ENCODE results near the gene C6orf62.
"Not testable (repeated sequence)": the region's sequence is repeated elsewhere in the genome, so short reads cannot be mapped to it uniquely, and the experiment has no call there.

The C6orf62 gene

GRCh38 chr6:24694198-24694597 is 24.8 kb downstream of the C6orf62 start:
- Mint-ChIP-seq H3K4me3 (no peak overlapping the region), H3K4me1 (peaks cover 34% of the 10 kb centered on the region), H3K27me3 (no peaks in the 10 kb centered on the region), H3K9me3 (no peaks in the 10 kb centered on the region), H3K27ac (no peak overlapping the region)
- ATAC-seq (no peak), DNase-seq (no peak)

DNA sequence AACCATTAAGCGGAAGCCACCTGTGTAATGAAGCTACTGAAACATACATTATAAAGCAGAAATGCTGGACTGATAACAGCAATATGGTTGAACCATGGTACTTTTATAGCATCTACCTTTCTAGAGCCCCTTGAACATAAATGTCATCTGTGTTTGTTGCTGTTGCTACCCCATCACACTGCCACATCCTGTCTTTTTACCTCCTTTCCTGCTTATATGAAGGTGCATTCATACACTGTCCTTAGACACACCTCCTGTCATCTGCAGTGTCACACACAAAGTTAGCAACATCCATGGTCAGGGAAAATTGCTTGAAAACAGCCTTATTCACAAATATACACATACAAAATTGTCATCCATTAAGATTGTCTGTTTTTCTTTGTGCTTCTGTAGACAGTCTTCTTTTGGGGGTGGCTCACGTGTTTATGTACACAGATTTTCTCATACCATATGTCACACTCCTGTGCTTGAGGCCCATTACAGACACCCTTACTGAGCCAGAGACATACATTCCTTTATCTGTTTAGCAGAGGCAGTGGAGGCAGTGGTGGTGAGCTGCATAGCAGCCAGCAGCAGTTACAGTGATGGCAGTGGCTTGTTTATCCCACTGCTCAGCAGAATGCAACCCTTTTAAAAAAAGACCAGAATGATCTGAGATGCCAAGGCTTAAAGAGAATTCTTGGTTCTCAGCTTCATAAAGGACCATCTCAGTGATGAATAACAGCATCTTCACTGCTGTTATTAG is 25.9 kb downstream of the C6orf62 start:
- H3K27me3 Mint-ChIP-seq = no peaks in the 10 kb centered on the region
- ATAC-seq (peak; percentile 49), DNase-seq (no peak)
- peaks cover 34% of the 10 kb centered on the region for H3K4me1 Mint-ChIP-seq
- no peak overlapping the region for H3K27ac Mint-ChIP-seq
- no peak overlapping the region for H3K4me3 Mint-ChIP-seq
- no peaks in the 10 kb centered on the region for H3K9me3 Mint-ChIP-seq

DNA sequence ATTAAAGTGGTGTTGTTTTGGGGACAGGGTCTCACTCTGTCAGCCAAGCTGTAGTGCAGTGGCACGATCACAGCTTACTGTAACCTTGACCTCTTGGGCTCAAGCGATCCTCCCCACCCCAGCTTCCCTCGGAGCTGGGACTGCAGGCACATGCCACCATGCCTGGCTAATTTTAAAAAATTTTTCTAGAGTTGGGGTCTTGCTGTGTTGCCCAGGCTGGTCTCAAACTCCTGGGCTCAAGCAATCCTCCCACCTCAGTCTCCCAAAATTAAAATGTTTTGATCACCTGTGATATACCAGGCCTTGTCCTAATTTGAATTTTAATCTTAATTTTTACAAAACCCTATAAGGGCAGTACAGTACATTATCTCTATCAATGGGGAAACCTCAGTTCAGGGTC is 26.5 kb downstream of the C6orf62 start:
- Mint-ChIP-seq H3K9me3 (no peaks in the 10 kb centered on the region), H3K4me3 (no peak overlapping the region), H3K27me3 (no peaks in the 10 kb centered on the region), H3K4me1 (peaks cover 34% of the 10 kb centered on the region), H3K27ac (no peak overlapping the region)
- ATAC-seq = no peak
- no peak for DNase-seq

- Mint-ChIP-seq H3K4me1 (peaks cover 34% of the 10 kb centered on the region), H3K27me3 (no peaks in the 10 kb centered on the region), H3K9me3 (no peaks in the 10 kb centered on the region), H3K27ac (no peak overlapping the region), H3K4me3 (no peak overlapping the region)
- ATAC-seq (no peak), DNase-seq (no peak)
These were observed 27.0 kb downstream of the C6orf62 start for GRCh38 chr6:24692003-24692402.

GRCh38 chr6:24691550-24691949 is 27.4 kb downstream of the C6orf62 start:
- H3K27ac Mint-ChIP-seq = no peak overlapping the region
- H3K27me3 Mint-ChIP-seq = no peaks in the 10 kb centered on the region

GRCh38 chr6:24690593-24690992 is 28.4 kb downstream of the C6orf62 start:
- Mint-ChIP-seq H3K27ac (no peak overlapping the region), H3K4me3 (no peak overlapping the region), H3K27me3 (no peaks in the 10 kb centered on the region), H3K4me1 (peaks cover 22% of the 10 kb centered on the region), H3K9me3 (no peaks in the 10 kb centered on the region)
- ATAC-seq (no peak), DNase-seq (no peak)

More at GRCh38 chr6:24691550-24691949, 27.4 kb downstream of the C6orf62 start:
- Mint-ChIP-seq H3K9me3 (no peaks in the 10 kb centered on the region), H3K4me1 (peaks cover 32% of the 10 kb centered on the region), H3K4me3 (no peak overlapping the region)
- DNase-seq (no peak), ATAC-seq (no peak)

- no peak for DNase-seq
- no peak overlapping the region for H3K4me3 Mint-ChIP-seq
- H3K27ac Mint-ChIP-seq = no peak overlapping the region
- H3K4me1 Mint-ChIP-seq = peaks cover 18% of the 10 kb centered on the region
- H3K9me3 Mint-ChIP-seq = no peaks in the 10 kb centered on the region
- no peaks in the 10 kb centered on the region for H3K27me3 Mint-ChIP-seq
- ATAC-seq = no peak
These were observed 29.0 kb downstream of the C6orf62 start for GRCh38 chr6:24689964-24690363.

GRCh38 chr6:24686946-24687345 is 32.0 kb downstream of the C6orf62 start:
- H3K4me3 Mint-ChIP-seq = no peak overlapping the region
- peaks cover 9% of the 10 kb centered on the region for H3K4me1 Mint-ChIP-seq
- DNase-seq (no peak), ATAC-seq (no peak)
- H3K27me3 Mint-ChIP-seq = no peaks in the 10 kb centered on the region
- no peak overlapping the region for H3K27ac Mint-ChIP-seq
- H3K9me3 Mint-ChIP-seq = no peaks in the 10 kb centered on the region

GRCh38 chr6:24686408-24686807 is 32.5 kb downstream of the C6orf62 start:
- Mint-ChIP-seq H3K4me3 (no peak overlapping the region), H3K27ac (no peak overlapping the region), H3K4me1 (peaks cover 4% of the 10 kb centered on the region)

DNA sequence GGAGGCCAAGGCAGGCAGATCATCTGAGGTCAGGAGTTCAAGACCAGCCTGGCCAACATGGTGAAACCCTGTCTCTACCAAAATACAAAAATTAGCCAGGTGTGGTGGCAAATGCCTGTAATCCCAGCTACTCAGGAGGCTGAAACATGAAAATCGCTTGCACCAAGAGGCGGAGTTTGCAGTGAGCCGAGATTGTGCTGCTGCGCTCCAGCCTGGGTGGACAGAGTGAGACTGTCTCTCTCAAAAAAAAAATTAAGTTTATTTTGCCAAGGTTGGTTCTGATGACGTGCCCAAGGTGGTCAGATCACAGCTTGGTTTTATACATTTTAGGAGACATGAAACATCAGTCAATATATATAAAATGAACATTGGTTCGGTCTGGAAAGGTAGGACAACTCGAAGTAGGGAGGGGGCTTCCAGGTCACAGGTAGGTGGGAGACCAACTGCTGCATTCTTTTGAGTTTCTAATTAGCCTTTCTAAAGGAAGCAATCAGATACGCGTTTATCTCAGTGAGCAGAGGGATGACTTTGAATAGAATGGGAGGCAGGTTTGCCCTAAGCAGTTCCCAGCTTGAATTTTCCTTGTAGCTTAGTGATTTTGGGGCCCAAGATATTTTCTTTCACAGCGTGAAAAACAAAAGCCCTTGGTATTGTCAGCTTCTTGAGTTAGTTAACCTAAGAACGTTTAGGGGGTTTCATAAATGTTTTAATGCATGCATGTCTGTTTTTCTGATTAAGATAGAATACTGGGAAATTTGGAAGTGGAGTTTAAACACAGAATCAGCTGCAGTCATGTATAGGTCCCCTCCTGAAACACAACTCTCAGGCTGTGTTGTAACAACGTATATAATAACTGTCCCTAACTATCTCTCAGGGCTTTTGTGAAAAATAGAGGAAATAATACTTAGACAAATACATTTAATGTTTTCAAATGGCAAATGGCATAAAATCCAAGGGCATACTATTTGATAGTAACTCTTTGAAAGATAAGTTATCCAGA is 35.4 kb downstream of the C6orf62 start:
- Mint-ChIP-seq H3K9me3 (no peaks in the 10 kb centered on the region), H3K27me3 (no peaks in the 10 kb centered on the region), H3K4me3 (no peak overlapping the region), H3K27ac (peak overlapping the region in 1 of 2 donors; percentile 1), H3K4me1 (no peaks in the 10 kb centered on the region)
- DNase-seq (no peak), ATAC-seq (no peak)

More at GRCh38 chr6:24686408-24686807, 32.5 kb downstream of the C6orf62 start:
- no peak for DNase-seq
- no peak for ATAC-seq
- Mint-ChIP-seq H3K9me3 (no peaks in the 10 kb centered on the region), H3K27me3 (no peaks in the 10 kb centered on the region)

DNA sequence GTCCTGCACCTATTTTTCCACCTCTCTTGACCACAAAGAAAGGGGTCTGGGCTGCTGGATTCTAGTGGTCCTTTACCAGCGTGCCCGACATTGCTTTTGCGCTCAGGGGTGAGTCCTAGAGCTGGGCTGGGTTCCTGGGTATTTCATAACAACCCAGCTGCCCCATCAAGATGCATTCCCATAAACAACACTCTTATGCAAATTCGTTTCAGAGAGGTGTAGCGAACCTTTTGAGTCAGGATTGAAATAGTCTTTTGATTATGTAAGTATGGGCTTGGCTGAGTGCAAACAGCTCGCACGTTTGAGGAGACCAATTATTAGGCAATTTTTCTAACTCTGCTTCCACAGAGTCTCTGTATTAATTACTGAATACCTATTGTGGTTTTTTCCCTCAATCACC is 38.4 kb downstream of the C6orf62 start:
- Mint-ChIP-seq H3K27me3 (no peaks in the 10 kb centered on the region), H3K4me1 (no peaks in the 10 kb centered on the region)
- ATAC-seq = no peak

DNA sequence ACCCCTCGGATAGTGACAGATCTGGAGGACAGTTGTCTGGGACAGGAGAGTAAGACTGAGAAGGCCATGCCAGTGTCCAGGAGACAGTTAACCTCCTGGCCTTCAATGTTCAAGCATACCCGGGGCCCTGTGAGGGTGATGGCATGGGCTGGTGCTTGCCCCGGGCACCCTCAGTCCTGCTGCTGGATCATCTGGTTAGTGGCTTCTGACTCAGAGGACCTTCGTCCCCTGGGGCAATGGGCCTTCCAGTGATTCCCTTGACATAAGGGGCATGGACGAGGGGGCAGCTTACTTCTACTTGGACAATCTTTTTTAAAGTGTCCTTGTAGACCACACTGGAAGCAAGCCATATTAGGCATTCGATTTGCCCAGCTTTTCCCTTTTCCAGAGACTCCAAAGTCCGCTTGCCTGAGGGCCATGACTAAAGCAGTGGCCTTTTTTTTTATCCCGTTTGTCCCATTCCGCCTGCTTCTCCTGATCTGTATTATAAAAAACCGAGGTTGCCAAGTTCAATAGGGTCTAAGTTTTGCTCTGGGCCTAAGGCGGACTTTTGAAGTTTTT is 40.1 kb downstream of the C6orf62 start:
- not testable (repeated sequence) for H3K27me3 Mint-ChIP-seq, DNase-seq, ATAC-seq, H3K4me1 Mint-ChIP-seq, H3K4me3 Mint-ChIP-seq, H3K27ac Mint-ChIP-seq, H3K9me3 Mint-ChIP-seq

More for the DNA sequence above, 38.4 kb downstream of the C6orf62 start:
- H3K27ac Mint-ChIP-seq = no peak overlapping the region
- no peak overlapping the region for H3K4me3 Mint-ChIP-seq
- no peaks in the 10 kb centered on the region for H3K9me3 Mint-ChIP-seq
- no peak for DNase-seq

DNA sequence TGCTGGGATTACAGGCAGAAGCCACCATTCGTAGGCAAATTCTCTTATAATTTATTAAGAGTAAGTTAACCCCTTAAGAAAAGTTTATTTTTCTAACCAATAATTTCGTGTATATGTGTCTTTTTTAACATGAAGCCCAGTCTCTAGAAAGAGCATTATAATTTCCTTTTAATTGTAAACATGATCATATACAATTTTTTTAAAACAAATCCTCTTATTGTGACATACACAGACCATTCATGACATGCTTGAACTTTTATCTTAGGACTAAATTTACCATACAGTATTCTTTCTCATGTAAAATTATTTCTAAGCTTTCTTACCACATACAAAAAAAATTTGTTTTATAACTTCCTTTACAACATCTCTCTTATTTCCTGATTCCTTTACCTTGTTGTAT is 45.3 kb downstream of the C6orf62 start:
- Mint-ChIP-seq H3K9me3 (peaks cover 8 to 19% of the 10 kb centered on the region in 2 donors), H3K27me3 (no peaks in the 10 kb centered on the region), H3K4me3 (no peak overlapping the region), H3K27ac (no peak overlapping the region), H3K4me1 (peaks cover 7% of the 10 kb centered on the region)
- no peak for ATAC-seq
- no peak for DNase-seq

- Mint-ChIP-seq H3K4me3 (no peak overlapping the region), H3K27ac (no peak overlapping the region), H3K4me1 (peaks cover 16% of the 10 kb centered on the region), H3K27me3 (no peaks in the 10 kb centered on the region), H3K9me3 (peaks cover 8 to 19% of the 10 kb centered on the region in 2 donors)
- ATAC-seq (no peak), DNase-seq (no peak)
These were observed 46.3 kb downstream of the C6orf62 start for GRCh38 chr6:24672620-24673182.

GRCh38 chr6:24671077-24671476 is 47.9 kb downstream of the C6orf62 start:
- not testable (repeated sequence) for H3K4me3 Mint-ChIP-seq, ATAC-seq, DNase-seq, H3K27me3 Mint-ChIP-seq, H3K27ac Mint-ChIP-seq
- Mint-ChIP-seq H3K9me3 (peaks cover 8 to 19% of the 10 kb centered on the region in 2 donors), H3K4me1 (peaks cover 23% of the 10 kb centered on the region)

All from stimulated activated naive CD8-positive, alpha-beta T cell treated with anti-CD3 and anti-CD28 coated beads, Interleukin-15, amount 100 ng/mL, for 72 hours (primary cell).